Cardiac fibroblast (primary cell): ENCODE measurements around the gene TBC1D12.

Source experiments
- DNase-seq, 2 donors: peaks; one replicate each; pipeline versions ENCODE4 v3.0.0 to v3.0.0-alpha.2; 2010; ENCODE audit warnings: low read depth in 2 of 2
- H3K4me3 ChIP-seq, 2 donors: replicated peaks in 1 of 2; 1 replicate in 1 of 2; 2 replicates in 1 of 2; pipeline ENCODE4 v1.5.1; 2011; ENCODE audit warnings: low read depth in 2 of 2, low read length in 2 of 2, mild to moderate bottlenecking in 2 of 2, moderate library complexity in 1 of 2
- TF ChIP-seq, protein P1 (sequence below): IDR thresholded peaks from one replicate; pipeline ENCODE4 v1.5.1; 2011; ENCODE audit warnings: low read depth, mild to moderate bottlenecking, low read length, inconsistent platforms

TBC1D12 gene

DNA sequence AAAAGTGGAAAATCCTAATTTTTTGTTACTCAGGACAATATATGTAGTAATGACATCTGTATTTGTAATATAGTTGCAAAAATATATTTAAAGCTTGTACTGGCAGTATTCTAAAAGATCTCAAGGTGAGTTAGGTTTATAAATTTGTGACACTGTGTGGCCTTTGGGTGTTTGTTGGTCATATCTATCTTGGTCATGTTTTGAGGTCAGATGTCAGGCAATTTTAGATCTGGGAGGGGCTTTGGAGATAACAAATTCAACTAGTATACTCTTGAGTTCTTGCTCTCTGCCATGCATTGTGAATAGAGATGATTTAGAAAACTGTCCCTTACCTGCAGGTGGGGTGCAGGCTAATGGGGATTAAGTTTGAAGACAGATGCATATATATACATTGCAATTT, 3.1 kb downstream of the TBC1D12 start:
- DNase-seq, result no peak
- TF ChIP-seq, protein P1, sequence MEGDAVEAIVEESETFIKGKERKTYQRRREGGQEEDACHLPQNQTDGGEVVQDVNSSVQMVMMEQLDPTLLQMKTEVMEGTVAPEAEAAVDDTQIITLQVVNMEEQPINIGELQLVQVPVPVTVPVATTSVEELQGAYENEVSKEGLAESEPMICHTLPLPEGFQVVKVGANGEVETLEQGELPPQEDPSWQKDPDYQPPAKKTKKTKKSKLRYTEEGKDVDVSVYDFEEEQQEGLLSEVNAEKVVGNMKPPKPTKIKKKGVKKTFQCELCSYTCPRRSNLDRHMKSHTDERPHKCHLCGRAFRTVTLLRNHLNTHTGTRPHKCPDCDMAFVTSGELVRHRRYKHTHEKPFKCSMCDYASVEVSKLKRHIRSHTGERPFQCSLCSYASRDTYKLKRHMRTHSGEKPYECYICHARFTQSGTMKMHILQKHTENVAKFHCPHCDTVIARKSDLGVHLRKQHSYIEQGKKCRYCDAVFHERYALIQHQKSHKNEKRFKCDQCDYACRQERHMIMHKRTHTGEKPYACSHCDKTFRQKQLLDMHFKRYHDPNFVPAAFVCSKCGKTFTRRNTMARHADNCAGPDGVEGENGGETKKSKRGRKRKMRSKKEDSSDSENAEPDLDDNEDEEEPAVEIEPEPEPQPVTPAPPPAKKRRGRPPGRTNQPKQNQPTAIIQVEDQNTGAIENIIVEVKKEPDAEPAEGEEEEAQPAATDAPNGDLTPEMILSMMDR, result no peak
- no peak overlapping the region for H3K4me3 ChIP-seq

DNA sequence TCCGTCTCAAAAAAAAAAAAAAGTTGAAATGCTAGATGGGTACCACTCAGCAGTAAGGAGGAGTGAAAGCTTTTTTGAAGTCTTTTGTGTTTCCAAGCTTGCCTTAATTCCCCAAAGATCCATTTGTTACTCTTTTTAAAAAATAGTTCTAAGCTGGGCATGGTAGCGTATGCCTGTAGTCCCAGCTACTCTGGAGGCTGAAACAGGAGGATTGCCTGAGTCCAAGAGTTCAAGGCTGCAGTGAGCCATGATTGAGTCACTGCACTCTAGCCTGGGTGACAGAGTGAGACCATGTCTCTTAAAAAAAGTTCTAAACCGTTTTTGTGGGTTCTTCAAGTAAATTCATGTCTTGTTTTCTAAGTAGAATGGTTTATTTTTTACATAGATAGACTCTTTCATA, 5.3 kb downstream of the TBC1D12 start:
- TF ChIP-seq, protein P1, result no peak
- H3K4me3 ChIP-seq, result no peak overlapping the region
- DNase-seq, result no peak

DNA sequence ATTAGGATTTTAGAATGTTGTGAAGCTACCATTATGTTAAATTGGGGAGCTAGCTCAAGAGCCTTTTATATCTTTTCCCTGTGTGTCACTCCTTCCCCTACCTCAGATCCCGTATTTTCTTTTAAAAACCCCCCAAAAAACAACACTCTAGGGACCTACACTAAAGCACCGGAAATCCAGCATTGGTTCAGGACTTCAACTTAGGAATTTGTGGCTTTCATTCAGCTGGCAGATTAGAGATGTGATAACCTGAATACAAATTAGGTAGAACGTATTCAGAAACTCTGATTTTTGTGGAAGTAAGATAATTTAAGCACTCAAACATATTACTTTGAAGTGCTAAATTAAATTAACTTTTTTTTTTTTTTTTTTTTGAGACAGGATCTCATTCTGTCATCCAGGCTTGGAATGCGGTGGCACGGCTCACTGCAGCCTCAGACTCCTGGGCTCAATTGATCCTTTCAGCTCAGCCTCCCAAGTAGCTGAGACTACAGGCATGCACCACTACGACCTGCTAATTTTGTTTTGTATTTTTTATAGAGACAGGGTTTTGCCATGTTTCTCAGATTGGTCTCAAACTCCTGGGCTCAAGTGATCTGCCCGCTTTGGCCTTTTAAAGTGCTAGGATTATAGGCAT, 6.8 kb downstream of the TBC1D12 start:
- TF ChIP-seq, protein P1, result no peak
- H3K4me3 ChIP-seq, result no peak overlapping the region
- DNase-seq, result no peak

DNA sequence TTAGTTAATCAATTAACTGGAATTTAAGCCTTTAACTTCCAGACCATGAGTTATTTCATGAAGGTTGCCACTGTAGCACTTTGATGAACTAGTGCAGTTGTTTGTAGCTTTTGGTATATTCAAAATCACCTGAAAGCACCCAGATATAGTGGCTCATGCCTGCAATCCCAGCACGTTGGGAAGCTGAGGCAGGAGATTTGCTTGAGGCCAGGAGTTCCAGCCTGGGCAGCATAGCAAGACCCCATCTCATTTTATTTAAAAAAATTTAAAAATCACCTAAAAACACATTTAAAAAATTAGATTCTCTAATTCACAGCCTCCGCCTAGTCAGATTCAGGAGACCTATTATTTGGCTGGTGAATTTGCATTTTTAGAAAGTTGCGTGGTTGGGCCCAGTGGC, 9.0 kb downstream of the TBC1D12 start:
- no peak for DNase-seq
- no peak overlapping the region for H3K4me3 ChIP-seq
- TF ChIP-seq, protein P1, result no peak

DNA sequence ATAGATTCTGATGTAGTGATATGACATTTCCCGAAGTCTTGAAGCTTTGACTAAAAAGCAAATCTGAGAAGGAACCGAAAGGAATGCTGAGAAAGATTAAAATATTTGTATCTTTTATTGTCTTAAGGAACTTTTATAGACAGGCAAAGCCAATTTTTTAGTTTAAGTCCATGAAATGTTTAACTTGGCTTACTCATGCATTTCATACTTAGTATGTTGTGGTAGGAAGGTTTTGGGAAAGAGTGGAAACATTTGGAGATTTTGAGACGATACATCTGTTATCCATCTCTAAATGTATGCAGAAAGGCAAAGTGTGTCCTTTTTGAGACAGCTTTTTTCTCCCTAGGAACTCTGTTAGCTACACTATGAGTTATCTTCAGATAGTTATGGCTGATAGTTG, 10.1 kb downstream of the TBC1D12 start:
- DNase-seq, result peak; percentile 13 to 27
- no peak overlapping the region for H3K4me3 ChIP-seq
- TF ChIP-seq, protein P1, result no peak

DNA sequence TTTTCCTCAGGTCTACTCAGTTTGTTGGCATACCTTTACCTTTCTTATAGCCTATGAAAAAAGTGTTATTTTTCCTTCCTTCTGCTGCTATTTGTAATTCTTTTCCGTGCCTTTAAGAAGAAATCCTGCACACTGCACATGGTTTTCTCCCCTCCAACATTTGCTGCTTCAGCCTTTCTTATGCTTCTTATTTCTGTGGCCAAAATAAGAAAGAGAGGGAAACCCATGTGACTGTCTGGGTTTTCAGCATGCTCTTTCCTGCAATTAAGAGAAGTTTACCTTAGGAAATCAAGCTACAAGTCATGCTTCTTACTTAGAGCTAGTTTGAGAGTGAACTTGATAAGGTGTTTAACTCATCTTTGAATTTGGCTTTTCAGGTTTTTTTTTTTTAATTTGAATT, 11.0 kb downstream of the TBC1D12 start:
- no peak for DNase-seq
- TF ChIP-seq, protein P1, result no peak
- no peak overlapping the region for H3K4me3 ChIP-seq

DNA sequence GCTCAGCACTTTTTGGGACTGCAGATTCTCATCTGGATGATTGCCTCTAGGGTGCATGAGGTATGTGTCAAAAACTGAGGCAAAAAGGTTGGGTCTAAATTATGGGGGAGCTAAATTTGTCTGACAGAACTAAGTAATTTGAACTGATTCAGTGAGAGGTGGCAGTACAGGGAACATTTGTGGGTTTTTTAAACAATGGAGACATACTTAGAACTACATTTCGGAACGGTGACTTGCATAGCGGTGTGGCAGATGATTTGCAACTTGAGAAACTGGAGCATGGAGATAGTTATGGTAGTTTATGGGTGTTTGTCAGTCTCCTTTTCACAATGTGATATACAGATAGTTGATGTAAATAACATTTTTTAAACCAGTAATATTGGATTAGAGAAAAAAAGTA, 14.6 kb downstream of the TBC1D12 start:
- DNase-seq, result peak in 1 of 2 donors; percentile 29
- TF ChIP-seq, protein P1, result no peak
- no peak overlapping the region for H3K4me3 ChIP-seq
